ENCODE measurements around the gene TRABD2B.

The TRABD2B gene

GRCh38 chr1:47838562-47839432, 158.4 kb downstream of the TRABD2B start:
- H3K27ac ChIP-seq, result no peak overlapping the region
- TF ChIP-seq, protein P1, sequence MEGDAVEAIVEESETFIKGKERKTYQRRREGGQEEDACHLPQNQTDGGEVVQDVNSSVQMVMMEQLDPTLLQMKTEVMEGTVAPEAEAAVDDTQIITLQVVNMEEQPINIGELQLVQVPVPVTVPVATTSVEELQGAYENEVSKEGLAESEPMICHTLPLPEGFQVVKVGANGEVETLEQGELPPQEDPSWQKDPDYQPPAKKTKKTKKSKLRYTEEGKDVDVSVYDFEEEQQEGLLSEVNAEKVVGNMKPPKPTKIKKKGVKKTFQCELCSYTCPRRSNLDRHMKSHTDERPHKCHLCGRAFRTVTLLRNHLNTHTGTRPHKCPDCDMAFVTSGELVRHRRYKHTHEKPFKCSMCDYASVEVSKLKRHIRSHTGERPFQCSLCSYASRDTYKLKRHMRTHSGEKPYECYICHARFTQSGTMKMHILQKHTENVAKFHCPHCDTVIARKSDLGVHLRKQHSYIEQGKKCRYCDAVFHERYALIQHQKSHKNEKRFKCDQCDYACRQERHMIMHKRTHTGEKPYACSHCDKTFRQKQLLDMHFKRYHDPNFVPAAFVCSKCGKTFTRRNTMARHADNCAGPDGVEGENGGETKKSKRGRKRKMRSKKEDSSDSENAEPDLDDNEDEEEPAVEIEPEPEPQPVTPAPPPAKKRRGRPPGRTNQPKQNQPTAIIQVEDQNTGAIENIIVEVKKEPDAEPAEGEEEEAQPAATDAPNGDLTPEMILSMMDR (conservative IDR thresholded peaks at IDR 0.05), result no peak

DNA sequence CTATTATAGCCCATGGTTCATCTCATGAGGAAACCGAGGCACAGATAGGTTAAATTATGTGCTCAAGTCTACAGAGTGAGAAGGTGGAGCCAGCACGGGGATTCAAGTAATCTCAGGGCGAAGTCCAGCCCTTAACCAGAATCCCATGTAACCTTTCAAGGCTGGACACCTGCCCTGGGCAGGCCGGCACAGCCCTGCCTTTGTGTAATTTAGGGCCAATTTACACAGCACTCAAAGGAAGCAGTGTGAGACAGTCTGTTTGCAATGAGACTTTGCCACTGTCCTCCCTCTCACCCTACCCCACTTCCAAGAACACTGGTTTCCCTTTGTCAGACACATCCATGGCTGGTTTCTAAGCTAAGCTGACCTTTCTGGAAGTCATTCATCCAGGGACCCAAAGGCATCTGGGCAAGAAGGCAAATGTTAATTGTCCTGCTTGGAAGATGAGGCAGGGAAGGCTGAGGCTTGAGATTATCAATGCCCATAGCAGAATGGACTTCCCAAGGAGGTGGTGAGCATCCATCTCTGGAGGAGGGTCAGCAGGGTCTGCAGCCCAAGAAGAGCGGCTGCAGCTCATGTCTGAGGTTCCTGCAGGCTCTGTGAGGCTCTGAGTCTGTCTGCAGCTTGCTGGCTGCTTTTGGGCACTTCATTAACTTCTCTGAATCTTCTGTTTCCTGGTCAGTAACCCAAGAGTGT, 159.2 kb downstream of the TRABD2B start:
- no peak overlapping the region for H3K27ac ChIP-seq
- TF ChIP-seq, protein P1 (conservative IDR thresholded peaks at IDR 0.05), result no peak

GRCh38 chr1:47837056-47837830, 159.9 kb downstream of the TRABD2B start:
- H3K27ac ChIP-seq, result no peak overlapping the region
- TF ChIP-seq, protein P1 (conservative IDR thresholded peaks at IDR 0.05), result no peak

DNA sequence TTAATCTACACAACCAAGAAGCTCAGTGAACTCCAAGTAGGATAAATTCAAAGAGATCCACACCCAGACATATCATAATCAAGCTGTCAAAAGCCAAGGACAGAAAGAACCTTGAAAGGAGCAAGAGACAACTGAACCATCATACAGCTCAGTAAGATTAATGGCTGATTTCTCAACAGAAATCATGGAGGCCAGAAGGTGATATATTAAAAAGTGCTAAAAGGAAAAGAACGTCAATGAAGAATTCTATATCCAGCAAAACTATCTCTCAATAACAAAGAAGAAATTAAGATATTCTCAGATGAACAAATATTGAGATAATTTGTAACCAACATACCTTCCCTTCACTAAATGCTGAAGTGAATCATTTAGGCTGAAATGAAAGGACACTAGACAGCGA, 161.8 kb downstream of the TRABD2B start:
- TF ChIP-seq, protein P1 (conservative IDR thresholded peaks at IDR 0.05), result no peak
- H3K27ac ChIP-seq, result no peak overlapping the region

DNA sequence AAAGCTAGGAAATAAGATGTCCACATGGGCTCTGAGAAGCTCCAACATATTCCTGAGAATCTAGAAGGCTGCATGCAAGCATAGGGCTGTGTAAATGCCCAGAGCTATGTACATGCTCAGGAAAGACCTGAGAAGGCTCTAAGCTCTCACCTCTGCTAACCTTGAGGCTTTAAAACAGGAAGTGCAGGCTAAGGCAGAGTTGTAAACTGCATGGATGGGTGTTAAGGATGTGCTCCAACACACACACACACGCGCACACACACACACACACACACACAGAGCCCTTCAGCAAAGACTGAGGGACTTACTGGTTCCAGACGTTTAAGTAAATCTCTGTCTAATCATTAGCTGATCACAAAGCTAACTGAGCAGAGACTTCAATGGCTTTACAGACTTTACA, 162.9 kb downstream of the TRABD2B start:
- no peak overlapping the region for H3K27ac ChIP-seq
- TF ChIP-seq, protein P1 (conservative IDR thresholded peaks at IDR 0.05), result no peak

GRCh38 chr1:47830641-47831333, 166.4 kb downstream of the TRABD2B start:
- H3K27ac ChIP-seq, result no peak overlapping the region
- TF ChIP-seq, protein P1 (conservative IDR thresholded peaks at IDR 0.05), result no peak

All from VCaP (cell line).